ENCODE measurements around the gene SPATA16. TPM values are rescaled to one million over a fixed set of nuclear protein-coding genes. Genes with fewer than 3 reads are reported as not detected.
"Not testable (repeated sequence)": the region's sequence is repeated elsewhere in the genome, so short reads cannot be mapped to it uniquely, and the experiment has no call there.

The SPATA16 gene, protein sequence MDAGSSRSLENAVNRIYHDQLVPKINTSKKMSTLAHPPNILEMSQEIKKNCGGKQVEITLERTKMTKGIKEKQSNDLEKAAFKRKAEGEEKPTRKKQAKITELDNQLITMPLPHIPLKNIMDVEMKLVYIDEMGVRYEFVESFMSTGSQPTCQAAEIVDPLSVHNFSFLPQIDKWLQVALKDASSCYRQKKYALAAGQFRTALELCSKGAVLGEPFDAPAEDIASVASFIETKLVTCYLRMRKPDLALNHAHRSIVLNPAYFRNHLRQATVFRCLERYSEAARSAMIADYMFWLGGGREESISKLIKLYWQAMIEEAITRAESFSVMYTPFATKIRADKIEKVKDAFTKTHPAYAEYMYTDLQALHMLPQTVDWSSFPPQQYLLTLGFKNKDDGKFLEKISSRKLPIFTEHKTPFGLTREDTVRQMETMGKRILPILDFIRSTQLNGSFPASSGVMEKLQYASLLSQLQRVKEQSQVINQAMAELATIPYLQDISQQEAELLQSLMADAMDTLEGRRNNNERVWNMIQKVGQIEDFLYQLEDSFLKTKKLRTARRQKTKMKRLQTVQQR
- polyA plus RNA-seq (2013, experiment 1 of 2; ENCODE audit: insufficient read length) = not detected
- polyA plus RNA-seq (2013, experiment 2 of 2; ENCODE audit: insufficient read length) = not detected

DNA sequence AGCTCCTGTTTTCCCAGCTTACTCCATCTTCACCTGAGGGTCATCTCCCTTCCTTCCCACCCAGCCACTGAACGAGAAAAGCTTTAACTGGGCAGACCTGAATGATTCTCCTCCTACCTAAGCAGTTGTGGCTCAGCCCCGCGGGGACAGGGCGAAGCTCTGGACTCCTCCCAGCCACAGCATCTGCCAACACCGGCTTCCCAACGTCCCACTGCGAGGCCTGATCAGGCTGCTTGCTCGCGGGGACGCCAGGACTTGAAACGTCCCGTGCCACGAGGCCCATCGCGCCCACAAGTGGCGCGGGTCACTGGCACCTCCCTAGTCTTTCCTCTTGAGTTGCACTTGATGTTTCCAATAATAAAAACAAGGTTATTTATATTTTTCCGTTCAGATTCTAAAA lies at the start of gene SPATA16:
TSS of gene SPATA16 (minus strand) at position 250 of the 400 bp plus-strand sequence. CDS start 23,504 bp downstream, outside the sequence.
- no peak for DNase-seq

DNA sequence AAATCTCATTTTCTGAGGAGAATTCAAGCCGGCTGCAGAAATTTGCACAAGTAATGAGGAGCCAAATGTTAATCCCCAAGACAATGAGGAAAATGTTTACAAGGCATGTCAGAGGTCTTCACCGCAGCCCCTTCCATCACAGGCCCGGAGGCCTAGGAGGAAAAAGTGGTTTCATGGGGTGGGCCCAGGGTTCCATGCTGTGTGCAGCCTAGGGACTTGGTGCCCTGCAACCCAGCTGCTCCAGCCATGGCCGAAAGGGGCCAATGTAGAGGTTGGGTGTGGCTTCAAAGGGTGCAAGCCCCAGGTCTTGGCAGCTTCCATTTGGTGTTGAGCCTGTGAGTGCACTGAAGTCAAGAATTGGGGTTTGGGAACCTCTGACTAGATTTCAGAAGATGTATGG lies 42.0 kb upstream of the SPATA16 start:
- not testable (repeated sequence) for DNase-seq

DNA sequence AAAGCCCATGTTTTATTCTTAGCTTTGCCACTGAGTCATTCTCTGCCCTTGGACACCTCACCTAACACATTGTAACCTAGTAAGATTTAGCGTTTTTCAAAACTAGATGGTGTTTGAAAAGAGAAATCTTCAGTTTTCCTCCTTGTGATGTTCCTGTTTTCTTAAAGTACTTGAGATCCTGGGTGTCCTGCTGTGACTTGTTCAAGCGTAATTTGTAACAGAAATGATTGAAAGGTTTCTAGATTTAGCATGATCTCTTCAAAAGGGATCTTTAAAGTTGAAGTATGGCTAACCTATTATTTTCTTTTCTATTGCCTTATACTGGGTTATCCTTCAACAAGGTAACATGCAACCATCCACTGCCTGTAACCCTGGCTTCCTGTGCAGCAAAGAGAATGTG lies 32.6 kb upstream of the SPATA16 start:
- no peak for DNase-seq

DNA sequence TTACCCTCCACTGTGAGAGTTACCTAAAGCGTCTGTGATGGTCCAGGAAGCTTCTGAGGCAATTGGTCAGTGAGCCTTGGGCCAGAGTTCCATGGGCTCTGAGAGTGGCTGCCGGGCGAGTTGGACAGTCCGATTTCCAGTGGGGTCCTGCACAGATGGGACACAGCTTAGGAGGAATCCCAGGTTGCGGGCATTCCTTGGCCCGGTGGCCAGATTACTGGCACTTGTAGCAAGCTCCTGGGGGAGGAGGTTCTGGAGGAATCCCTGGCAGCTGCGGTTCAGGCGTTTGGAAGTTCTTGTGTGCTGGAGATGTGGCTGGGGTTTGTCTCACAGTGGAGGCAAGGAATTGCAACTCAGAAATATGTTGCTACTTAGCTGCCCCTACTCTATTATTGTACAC lies 18.1 kb upstream of the SPATA16 start:
- DNase-seq = not testable (repeated sequence)

DNA sequence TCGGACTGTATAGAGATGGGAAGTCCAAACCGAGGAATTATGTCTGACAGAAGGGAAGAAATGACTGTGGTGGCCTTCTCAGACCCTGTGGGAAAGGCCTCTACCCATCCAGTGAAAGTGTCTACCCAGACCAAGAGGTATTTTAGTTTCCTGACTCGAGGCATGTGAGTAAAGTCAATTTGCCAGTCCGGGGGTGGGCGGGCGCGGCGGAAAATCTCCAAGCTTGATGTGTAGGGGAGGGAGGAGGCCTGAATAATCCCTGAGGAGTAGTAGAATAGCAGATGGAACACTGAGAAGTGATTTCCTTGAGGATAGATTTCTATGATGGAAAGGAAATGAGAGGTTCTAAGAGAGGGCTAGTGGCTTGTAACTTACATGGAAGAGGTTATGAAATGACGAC lies 15.5 kb upstream of the SPATA16 start:
- DNase-seq = not testable (repeated sequence)

DNA sequence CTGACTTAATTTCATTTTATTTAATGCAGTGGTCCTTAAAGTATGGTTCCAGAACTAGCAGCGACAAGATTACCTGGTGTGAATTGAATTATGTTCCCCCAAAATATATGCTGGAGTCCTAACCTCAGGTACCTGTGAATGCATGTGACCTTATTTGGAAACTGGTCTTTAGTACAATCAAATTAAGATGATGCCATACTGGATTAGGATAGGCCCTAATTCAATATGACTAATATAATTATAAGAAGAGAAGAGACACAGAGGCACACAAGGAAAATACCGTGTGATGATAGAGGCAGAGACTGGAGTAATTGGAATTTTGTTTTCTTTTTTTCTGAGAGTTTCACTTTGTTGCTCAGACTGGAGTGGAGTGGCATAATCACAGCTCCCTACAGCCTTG lies 12.6 kb upstream of the SPATA16 start:
- DNase-seq = no peak

DNA sequence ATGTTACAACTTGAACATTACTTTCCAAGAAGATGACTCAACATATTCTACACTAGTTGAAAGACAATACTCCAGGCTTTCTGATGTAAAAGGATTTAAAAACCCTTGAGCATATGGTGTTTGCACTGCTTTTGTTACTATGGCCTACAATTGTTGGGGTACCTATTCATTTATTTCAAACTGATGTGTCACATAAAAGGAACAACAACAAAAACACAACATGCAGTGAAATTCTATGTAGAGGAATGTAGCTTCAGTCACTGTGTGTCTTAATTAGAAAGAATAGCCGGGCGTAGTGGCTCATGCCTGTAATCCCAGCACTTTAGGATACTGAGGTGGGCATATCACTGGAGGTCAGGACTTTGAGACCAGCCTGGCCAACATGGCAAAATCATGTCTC lies 1.6 kb downstream of the SPATA16 start:
- no peak for DNase-seq

DNA sequence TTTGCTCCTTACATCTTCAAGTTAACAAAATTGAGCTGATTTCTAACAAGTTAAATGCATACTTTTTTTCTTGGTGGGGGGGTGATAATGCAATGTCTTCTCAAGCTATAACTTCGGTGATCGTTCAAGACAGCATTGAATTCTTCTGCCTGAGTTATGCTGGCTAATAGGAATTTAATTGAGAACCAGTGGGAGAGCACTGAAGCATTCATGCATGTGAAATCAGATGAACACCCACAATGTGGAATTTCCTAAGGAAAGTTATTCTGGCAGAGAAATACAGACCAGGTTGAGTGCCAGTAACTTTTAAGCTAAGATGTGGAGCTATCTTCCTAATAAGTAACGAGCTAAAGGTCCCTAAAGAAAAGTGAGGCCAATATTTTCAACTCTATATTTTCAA lies 3.0 kb downstream of the SPATA16 start:
- no peak for DNase-seq

DNA sequence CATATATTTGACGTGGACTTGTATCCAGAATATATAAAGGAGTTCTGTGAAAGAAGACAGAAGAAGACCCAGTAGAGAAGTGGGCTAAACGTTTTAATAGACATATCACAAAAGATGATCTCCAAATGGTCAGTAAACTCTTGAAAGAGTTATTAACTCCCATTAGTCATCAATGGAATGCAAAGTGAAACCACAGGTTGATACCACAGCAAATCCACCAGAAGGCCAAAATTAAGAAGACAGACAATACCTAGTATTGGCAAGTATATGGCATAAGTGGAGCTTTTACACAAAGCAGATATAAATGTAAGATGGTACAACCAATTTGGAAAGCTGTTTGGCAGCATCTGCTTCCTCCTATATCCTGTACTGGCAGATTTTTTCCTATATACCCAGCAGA lies 6.0 kb downstream of the SPATA16 start:
- peak; percentile 1 for DNase-seq

DNA sequence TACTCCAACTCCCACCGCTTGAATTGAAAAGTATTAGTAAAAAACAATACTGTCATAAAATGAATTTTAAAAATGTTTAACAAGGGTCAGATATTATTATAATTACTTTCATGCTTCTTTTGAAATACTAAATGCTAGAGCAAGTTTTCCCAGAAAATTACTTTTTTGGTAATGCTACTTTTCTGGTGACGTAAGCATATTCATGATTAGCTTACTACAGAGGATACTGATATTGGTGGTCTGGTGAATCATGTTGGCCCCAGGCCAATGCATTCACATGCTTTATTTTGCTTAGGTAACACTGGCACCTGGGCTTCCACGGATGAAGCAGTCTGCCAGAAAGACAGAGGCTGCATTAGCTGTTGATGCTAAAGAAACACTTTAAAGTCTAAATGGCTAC lies 12.4 kb downstream of the SPATA16 start:
- DNase-seq = no peak

DNA sequence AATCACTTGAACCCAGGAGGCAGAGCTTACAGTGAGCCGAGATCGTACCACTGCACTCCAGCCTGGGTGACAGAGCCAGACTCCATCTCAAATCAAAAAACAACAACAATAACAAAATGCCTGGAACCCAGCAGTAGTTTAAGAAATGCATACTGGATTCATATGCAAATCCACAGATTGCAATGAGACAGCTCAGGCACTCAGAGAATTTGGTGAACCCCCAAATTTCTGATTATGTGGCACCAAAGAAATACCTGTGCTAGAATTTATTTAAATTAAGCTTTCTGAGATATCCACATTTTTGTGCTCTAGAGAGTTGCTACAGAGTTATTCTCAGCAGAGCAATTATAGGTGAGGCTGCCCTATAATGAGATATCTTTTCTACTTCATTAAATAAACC lies 29.7 kb downstream of the SPATA16 start:
- DNase-seq = no peak

DNA sequence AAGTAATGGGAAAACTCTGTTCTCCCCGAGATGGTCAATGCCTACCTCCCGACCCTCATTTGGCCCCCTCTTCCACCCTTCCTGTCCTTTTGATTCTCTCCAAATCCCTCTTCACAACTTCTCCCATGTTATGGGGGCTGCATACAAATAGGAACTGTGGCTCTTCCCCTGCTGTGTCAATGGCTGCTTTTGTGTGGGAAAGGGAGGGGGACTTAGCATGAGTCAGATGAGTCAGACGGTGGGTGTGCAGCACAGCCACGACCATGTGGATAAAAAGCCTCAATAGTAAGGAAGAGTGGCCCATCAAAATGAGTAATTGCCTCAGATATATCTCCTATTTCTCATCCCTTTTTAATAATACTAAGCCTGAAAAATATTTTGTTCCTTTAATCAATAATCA lies 31.9 kb downstream of the SPATA16 start:
- no peak for DNase-seq

DNA sequence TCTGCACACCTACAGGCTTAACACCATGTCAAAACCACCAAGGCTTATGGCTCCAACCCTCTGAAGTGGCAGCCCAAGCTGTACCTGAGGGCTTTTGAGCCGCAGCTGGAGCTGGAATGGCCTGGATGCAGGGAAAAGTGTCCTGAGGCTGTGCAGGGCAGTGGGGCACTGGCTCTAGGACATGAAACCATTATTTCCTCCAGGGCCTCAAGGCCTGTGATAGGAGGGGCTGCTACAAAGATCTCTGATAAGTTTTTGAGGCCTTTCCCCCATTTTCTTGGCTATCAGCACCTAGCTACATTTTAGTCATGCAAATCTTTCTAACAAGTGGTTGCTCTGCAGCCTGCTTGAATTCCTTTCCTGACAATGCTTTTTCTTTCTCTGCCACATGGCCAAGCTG lies 37.6 kb downstream of the SPATA16 start:
- DNase-seq = no peak

DNA sequence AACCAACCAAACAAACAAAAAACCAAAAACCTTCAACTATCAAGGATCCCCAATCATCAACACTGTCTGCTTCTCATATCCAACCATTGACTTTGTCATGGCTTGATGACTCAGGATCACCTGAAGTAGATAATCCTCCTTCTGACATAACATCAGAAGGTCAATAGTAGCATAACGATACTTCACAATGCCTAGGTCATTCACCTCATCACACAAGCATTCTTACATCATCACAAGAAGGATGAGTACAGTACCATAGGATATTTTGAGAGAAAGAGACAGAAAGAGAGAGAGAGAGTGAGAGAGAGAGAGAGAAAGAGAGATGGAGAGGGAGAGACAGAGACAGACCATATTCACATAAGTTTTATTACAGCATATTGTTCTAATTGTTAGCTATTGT lies 42.1 kb downstream of the SPATA16 start:
- no peak for DNase-seq

DNA sequence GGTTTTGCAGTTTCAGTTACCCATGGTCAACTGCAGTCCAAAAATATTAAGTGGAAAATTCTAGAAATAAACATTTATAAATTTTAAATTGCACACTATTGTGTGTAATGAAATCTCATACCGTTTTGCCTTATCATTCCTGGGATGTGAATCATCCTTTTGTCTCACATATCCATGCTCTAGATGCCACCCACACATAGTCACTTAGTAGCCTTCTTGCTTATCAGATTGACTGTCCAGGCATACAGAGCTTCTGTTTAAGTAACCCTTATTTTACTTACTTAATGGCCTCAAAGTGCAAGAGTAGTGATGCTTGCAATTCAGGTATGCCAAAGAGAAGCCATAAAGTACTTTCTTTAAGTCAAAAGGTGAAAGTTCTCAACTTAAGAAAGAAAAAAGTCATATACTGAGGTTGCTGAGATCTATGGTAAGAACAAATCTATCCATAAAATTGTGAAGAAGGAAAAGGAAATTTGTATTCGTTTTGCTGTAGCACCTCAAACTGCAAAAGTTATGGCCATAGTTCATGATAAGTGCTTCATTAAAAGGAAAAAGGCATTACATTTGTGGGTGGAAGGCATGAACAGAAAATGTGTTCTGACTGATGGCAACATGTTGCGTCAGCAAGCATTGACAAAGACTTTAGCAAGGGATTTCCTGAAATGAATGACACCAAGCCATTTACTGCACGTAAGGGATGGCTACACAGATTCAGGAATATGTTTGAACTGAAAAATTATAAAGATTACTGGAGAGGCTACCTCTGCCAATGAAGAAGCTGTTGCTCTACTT lies 43.8 kb downstream of the SPATA16 start:
- no peak for DNase-seq

DNA sequence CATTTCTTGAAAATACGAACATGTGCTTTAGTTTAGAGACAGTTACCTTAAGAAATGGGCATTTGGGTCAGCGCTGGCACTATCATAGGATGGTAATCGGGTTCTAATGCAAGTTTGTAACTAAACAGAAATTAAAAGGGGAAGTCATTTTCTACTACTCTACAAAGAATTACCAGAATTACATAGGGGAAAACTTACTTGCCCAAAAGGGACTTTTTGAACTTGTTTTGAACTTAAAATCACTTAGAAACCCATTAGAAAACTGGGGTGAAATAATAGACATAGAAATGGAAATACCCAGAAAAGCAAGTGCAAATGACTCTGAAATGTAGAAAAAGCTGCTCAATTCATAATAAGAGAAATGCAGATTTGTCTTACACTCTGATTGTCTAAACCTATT lies 44.9 kb downstream of the SPATA16 start:
- no peak for DNase-seq

DNA sequence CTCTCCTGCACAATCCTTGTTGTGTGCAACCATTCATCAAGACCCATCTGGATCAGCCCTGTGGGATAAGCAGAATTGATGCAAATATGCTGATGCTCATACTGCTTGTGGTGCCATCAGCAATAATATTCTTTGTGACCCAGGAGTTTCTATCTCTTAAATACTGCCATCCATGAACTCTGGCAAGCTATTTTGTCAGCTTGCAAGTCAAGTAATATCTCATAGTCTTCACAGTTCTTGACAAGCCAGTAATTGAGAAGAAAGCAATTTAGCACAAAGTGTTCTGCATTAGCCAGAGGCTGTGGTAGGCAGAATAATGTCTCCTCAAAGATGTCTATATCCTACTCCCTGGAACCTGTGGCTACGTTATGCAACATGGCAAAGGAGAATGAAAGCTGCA lies 49.0 kb downstream of the SPATA16 start:
- DNase-seq = no peak

DNA sequence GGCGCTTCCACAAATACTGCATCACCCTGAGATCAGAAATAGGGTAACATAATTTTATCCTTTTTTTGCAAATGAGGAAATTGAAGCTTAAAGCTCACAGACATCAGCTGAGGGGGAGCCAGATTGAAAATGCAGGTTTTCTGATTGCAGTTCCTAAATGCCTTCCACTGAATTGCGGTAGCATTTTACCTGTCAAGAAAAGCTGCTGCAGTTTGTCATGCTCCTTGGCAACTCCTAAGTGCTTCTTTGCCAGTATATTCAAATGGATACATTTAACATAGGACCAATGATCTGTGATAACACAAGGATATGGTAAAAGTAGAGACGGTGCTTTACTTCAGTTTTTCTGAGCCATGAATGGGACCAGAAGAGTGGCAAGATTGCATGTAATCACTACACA lies 50.5 kb downstream of the SPATA16 start:
- no peak for DNase-seq

DNA sequence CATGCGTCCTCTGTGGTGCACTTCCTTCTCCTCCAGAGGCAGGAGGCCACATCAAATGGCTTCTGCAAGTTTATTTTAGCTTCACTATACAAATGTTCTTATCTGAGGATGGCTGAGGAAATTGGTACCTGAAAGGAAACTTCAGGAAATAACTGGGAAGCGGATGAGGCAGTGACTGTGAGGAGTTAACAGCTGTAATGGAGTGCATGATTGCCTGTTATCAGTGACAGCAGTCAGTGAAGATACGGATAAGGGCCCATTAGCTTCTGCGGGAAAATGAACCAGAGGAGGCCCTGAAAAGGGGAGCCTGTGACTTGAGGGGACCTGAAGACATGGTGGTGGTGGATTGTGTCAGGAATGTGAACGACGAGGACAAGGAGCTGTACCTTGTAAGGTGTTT lies 51.8 kb downstream of the SPATA16 start:
- DNase-seq = no peak

DNA sequence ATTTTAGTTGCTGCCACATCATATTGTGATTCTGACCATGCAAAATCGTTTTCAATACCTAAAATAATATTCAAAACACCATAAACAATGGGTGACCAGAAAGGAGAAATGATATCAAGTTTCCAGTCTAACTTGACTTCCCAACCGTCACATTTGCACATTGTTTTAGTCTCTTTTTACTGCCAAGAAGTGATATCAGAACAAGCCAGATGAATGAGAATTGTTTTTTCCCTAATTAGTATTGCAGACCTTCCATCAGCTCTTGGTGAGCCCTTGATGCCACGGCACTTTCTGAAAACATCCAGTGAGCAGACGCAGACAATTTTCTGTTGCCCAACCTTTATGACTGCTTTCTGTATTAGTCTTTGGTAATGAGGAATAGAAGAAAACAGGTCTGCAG lies 62.5 kb downstream of the SPATA16 start:
- DNase-seq = no peak

DNA sequence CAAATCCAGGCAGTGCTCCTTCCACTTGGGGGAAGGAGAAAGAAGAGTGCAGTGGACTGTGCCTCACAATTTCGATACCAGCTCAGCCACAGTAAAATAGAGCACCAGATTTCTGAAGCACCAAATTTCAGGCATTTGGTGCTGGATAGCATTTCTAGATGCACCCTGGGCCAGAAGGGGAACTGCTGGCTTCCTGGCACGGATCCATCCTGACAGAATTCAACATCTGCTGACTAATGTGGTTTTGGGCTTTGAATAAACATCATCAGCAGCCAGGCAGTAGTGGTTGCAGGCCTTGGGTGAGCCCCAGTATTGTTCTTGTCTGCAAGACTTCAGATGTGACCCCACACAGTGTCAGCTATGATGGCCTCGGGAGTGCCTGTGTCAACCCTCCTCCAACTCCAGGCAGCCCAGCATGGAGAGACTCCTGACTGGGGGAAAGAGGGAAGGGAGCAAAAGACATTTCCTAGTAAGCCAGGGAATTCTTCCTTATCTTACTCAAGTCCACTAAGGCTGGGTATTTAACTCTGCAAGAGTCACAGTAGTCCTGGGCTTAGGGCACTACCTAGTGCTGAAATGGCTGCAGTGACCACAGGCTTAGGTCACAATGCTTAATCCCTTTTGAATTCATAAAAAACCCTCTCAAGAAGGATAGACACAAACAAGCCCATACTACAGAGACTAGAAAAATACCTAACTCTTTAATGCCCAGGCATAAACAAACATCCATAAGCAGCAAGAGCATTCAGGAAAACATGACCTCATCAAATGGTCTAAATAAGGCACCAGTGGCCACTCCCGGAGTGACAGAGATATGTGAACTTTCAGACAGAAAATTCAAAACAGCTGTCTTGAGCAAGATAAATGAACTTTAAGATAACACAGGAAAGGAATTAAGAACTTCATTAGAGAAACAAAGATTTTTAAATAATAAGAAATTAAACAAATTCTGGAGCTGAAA lies 74.7 kb downstream of the SPATA16 start:
- peak; percentile 66 for DNase-seq

DNA sequence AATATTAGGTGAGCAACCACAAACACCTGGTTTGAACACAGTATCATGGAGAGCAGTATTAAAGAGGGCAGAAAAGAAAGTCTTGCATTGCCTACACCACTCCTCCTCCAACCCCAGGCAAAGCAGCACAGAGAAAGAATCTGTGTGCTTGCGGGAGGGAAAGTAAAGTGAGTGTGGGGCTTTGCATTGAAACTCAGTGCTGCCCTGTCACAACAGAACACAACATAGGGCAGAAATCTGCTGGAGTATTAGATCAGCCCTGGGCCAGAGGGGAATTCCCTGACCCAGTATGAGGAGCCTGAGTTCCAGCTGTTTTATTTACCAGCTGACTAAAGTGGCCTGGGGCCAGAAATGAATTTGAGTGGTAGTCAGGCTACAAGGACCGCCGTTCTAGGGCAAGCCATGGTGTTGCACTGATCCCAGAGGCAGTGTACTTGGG lies 75.5 kb downstream of the SPATA16 start:
- peak; percentile 6 for DNase-seq

All from fibroblast of skin of abdomen (primary cell).